SK-N-SH (cell line): ENCODE measurements around the gene PLIN1. TPM values are rescaled to one million over a fixed set of nuclear protein-coding genes. Genes with fewer than 3 reads are reported as not detected.

Experiments used
- CTCF ChIA-PET: fragments of 300-600, 350-600 bp; formaldehyde crosslinking; extraction: SDS; loops from one replicate; lab custom pipeline; 2021; lab: Yijun Ruan, JAX
- POLR2A ChIA-PET: fragments of 350-600 bp; sonication (Branson Sonifier 250); formaldehyde crosslinking; extraction: SDS; loops from one replicate; lab custom pipeline; 2020; ENCODE audit warnings: antibody characterized with exemption, inconsistent platforms; lab: Yijun Ruan, JAX
- DNase-seq: peaks from one replicate; pipeline ENCODE4 v3.0.0; 2012
- H2AFZ ChIP-seq: fragments of 200-600 bp; sonication (generic); 2 replicates; pipeline ENCODE4 v1.8.1; 2016; ENCODE audit warnings: antibody characterized with exemption, mild to moderate bottlenecking, low read depth
- H3F3A ChIP-seq: fragments of 200-600 bp; sonication (generic); replicated peaks from 2 replicates; pipeline ENCODE3; 2016; ENCODE audit warnings: antibody characterized with exemption, mild to moderate bottlenecking; ENCODE audit not compliant: insufficient read depth
- H3K27ac ChIP-seq, 2 experiments: fragments of 200-500 bp in 1 of 2; fragments of 200-600 bp in 1 of 2; sonication (Bioruptor generic) in 1 of 2; sonication (generic), shearing (Covaris generic) in 1 of 2; 2 replicates each; pipeline versions ENCODE4 v1.5.1 to v1.6.1; 2014 to 2016; ENCODE audit warnings: low read depth in 2 of 2, inconsistent platforms in 1 of 2, low read length in 1 of 2, mild to moderate bottlenecking in 1 of 2, mixed read lengths in 1 of 2
- H3K27me3 ChIP-seq: fragments of 200-600 bp; sonication (generic), shearing (Covaris generic); 2 replicates; pipeline ENCODE4 v1.6.1; 2016; ENCODE audit warnings: mixed run types; ENCODE audit not compliant: insufficient read depth
- H3K36me3 ChIP-seq, 2 experiments: fragments of 200-500 bp in 1 of 2; fragments of 200-600 bp in 1 of 2; sonication (Bioruptor generic) in 1 of 2; sonication (generic) in 1 of 2; replicated peaks in 1 of 2; 2 replicates each; pipeline versions ENCODE3 to v1.5.1; 2014 to 2016; ENCODE audit warnings: low read length in 1 of 2, mild to moderate bottlenecking in 1 of 2; ENCODE audit not compliant: insufficient read depth in 2 of 2, control insufficient read depth in 1 of 2
- H3K4me1 ChIP-seq, 2 experiments: fragments of 200-500 bp in 1 of 2; fragments of 200-600 bp in 1 of 2; sonication (Bioruptor generic) in 1 of 2; sonication (generic), shearing (Covaris generic) in 1 of 2; 2 replicates each; pipeline versions ENCODE4 v1.5.1 to v1.6.1; 2014 to 2016; ENCODE audit warnings: low read depth in 1 of 2, low read length in 1 of 2, mixed run types in 1 of 2; ENCODE audit not compliant: insufficient read depth in 2 of 2, control insufficient read depth in 1 of 2
- H3K4me2 ChIP-seq: fragments of 200-600 bp; sonication (generic), shearing (Covaris generic); 2 replicates; pipeline ENCODE4 v1.6.1; 2017; ENCODE audit warnings: mixed run types
- H3K4me3 ChIP-seq, 2 experiments: fragments of 200-500 bp in 1 of 2; fragments of 200-600 bp in 1 of 2; sonication (Bioruptor generic) in 1 of 2; sonication (generic), shearing (Covaris generic) in 1 of 2; 2 replicates each; pipeline versions ENCODE4 v1.5.1 to v1.8.1; 2014 to 2016; ENCODE audit warnings: low read depth in 2 of 2, inconsistent platforms in 1 of 2, low read length in 1 of 2, mild to moderate bottlenecking in 1 of 2, mixed read lengths in 1 of 2, moderate library complexity in 1 of 2
- H3K79me2 ChIP-seq: fragments of 200-600 bp; sonication (generic); 2 replicates; pipeline ENCODE4 v1.8.1; 2017; ENCODE audit warnings: mild to moderate bottlenecking; ENCODE audit not compliant: insufficient read depth
- H3K9ac ChIP-seq: fragments of 200-600 bp; sonication (generic); 2 replicates; pipeline ENCODE4 v1.6.1; 2017; ENCODE audit warnings: mixed run types
- H3K9me2 ChIP-seq: fragments of 200-600 bp; sonication (generic); 2 replicates; pipeline ENCODE4 v1.6.1; 2017; ENCODE audit warnings: mixed run types
- H3K9me3 ChIP-seq: fragments of 200-600 bp; sonication (generic); 2 replicates; pipeline ENCODE4 v1.6.1; 2017; ENCODE audit warnings: mixed run types, mild to moderate bottlenecking, moderate library complexity
- H4K20me1 ChIP-seq: fragments of 200-600 bp; sonication (generic); 2 replicates; pipeline ENCODE4 v1.6.1; 2017; ENCODE audit warnings: mild to moderate bottlenecking, mixed run types; ENCODE audit not compliant: insufficient read depth
- CHD2 ChIP-seq: fragments of 150-350 bp; IDR thresholded peaks from 2 replicates; pipeline ENCODE4 v1.6.1; 2018; ENCODE audit warnings: low read length; ENCODE audit not compliant: partially characterized antibody
- EP300 ChIP-seq, 2 experiments: IDR thresholded peaks; 2 replicates each; pipeline versions ENCODE4 v1.4.0 to v1.6.1; 2012; ENCODE audit warnings: borderline replicate concordance in 1 of 2, low read depth in 1 of 2, low read length in 1 of 2
- FOSL2 ChIP-seq: IDR thresholded peaks from 2 replicates; pipeline ENCODE4 v1.4.0; 2012; ENCODE audit warnings: low read depth, mild to moderate bottlenecking, moderate library complexity, borderline replicate concordance
- MXI1 ChIP-seq: IDR thresholded peaks from 2 replicates; pipeline ENCODE4 v1.6.1; 2012; ENCODE audit warnings: mild to moderate bottlenecking, low read depth, low read length, improper control_type of control experiment
- POLR2AphosphoS5 ChIP-seq: IDR thresholded peaks from 2 replicates; pipeline ENCODE4 v1.6.1; 2012; ENCODE audit warnings: low read depth, low read length
- SIN3A ChIP-seq: IDR thresholded peaks from 2 replicates; pipeline ENCODE4 v1.6.1; 2012; ENCODE audit warnings: low read depth, mild to moderate bottlenecking, low read length, moderate library complexity, borderline replicate concordance
- SMC3 ChIP-seq: IDR thresholded peaks from 2 replicates; pipeline ENCODE4 v1.6.1; 2012; ENCODE audit warnings: low read depth, low read length, improper control_type of control experiment
- TAF1 ChIP-seq: IDR thresholded peaks from 2 replicates; pipeline ENCODE4 v1.6.1; 2012; ENCODE audit warnings: low read depth, mild to moderate bottlenecking, low read length, moderate library complexity, borderline replicate concordance
- WGBS: methylation state at CpG from one replicate; pipeline ENCODE4 v1.1.6; 2017; ENCODE audit warnings: low lambda C conversion rate; 5-methylcytosine and 5-hydroxymethylcytosine counted together
- polyA plus RNA-seq, 3 experiments: library from polyadenylated mRNA; depleted of rRNA; stranded (reverse); fragments of >200 nt; gene quantifications; 2 replicates each; pipeline ENCODE4 v1.2.3, GENCODE V29; 2012
- TF ChIP-seq, protein P1 (sequence below): fragments of 150-350 bp; IDR thresholded peaks from 2 replicates; pipeline ENCODE4 v1.6.1; 2016; ENCODE audit warnings: mild to moderate bottlenecking, low read depth, low read length
- TF ChIP-seq, protein P2 (sequence below): IDR thresholded peaks from 2 replicates; pipeline ENCODE4 v1.4.0; 2012; ENCODE audit warnings: low read depth
- TF ChIP-seq, protein P3 (sequence below): fragments of 200-600 bp; sonication (generic); IDR thresholded peaks from 2 replicates; pipeline ENCODE4 v1.6.1; 2017; ENCODE audit warnings: antibody characterized with exemption, mild to moderate bottlenecking, moderate library complexity
- TF ChIP-seq, protein P4 (sequence below): fragments of 150-350 bp; IDR thresholded peaks from 2 replicates; pipeline ENCODE4 v1.6.1; 2017; ENCODE audit warnings: antibody characterized with exemption, low read length, low read depth, borderline replicate concordance
- TF ChIP-seq, protein P5 (sequence below): IDR thresholded peaks from 2 replicates; pipeline ENCODE4; 2012

The PLIN1 gene
- polyA plus RNA-seq, 1 of the 3 experiments (the other 2 are of a cell fraction) = 0.08 TPM

DNA sequence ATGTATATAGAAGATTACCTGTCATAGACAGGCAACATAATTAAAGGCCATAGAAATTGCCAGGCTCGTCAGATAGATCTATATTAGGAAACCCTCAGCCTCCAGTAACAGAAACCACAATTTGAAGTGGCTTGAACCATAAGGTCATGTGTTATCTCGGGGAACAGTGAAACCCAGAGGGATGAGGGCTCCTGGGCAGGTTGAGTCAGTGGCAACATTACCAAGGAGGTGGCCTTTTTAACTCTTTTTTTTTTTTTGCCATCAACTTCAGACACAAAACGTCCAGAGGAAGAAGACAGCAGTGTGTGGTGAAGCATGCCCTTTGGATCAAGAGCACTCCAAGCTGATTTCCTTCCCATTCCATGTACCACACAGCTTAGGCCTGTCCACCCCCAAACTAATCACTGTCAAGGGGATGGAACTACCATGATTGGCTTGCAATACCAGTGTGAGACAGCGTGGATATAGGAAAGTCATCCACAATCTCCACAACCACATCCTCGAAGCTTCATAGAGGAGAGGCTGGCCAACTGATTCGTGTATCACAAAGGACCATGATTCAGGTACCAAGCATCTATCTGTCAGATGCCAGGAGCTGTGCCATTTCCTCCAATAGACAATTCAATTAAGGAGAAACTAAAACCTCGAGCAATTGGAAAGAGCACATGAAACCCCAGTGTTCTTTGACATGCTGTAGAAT is 22.9 kb downstream of the PLIN1 start:
- POLR2A ChIA-PET = no interaction called here

DNA sequence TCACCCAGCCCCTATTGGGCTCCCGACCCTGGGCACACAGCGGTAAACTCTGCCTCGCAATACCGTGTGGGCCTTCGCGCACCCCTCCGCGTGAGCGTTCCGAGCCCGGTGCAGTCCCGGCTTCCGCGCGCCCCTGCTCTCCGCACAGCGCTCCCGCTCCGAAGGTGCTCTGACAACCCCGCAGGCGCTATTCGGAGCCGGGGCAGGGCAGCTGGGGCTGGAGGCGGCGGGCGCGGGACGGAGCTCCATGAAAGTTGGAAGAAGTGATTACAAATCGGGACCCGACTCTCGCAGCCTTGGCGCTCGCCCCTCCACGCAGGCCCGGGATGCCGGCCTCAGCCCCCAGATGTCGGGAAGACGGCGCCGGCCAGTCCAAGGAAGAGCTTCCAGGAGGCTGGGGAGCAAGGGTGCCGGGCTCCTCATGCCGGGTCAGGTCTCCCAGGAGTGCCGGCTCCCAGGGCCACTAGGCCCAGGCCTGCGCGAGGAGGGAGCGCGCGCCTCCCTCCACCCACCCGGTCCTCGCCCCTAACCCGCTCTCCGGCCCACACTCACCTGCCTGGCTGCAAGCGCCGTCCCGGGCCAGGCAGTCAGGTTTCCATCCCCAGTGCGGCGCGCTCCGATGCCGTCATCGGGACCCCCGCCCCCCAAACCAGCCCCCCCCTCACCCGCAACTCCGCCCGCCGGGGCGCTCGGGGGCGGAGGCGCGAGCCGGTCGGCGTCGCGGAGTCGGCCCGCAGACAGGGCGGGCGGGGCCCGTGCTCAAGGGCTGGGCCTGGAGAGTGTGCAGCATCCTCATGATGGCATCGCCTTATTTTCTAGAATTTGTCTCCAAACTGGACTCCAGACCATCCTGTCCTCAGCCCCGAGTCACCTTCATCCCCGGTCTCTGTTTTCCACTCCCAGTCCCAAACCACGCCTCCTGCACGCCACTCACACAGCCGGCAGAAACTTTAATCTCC is 24.0 kb downstream of the PLIN1 start, which contains the start of gene KIF7:
TSS of gene KIF7 (minus strand) at position 621 of the 959 bp plus-strand sequence. CDS start 2,537 bp downstream, outside the sequence.
- peaks cover 0 to 6% of the 10 kb centered on the region in 2 experiments for H3K36me3 ChIP-seq
- H3F3A ChIP-seq = peaks cover 20% of the 10 kb centered on the region
- peaks cover 35% of the 10 kb centered on the region for H3K79me2 ChIP-seq
- ChIA-PET CTCF (interaction anchor here (0.6 to 1.6 kb wide), 4 partner anchors 9 to 85 kb away, joined by 3 to 7 read pairs (median 4); no protein-coding TSS in a partner anchor), POLR2A (interaction anchor here (1.1 to 1.2 kb wide), 2 partner anchors 11 to 239 kb away, joined by 3 to 4 read pairs; partner anchors contain the start of gene AP3S2)
- H3K4me2 ChIP-seq = peak within 1 kb of the TSS; percentile 96
- peak within 1 kb of the TSS; percentile 85 for H3K9ac ChIP-seq
- H4K20me1 ChIP-seq = no peaks in the 10 kb centered on the region
- H3K9me3 ChIP-seq = no peaks in the 10 kb centered on the region
- H3K9me2 ChIP-seq = no peaks in the 10 kb centered on the region
- peak within 1 kb of the TSS; percentile 74 to 90 for H3K4me3 ChIP-seq
- TF ChIP-seq EP300 (IDR thresholded peaks at IDR 0.05; ENCODE audit: borderline replicate concordance in 1 of 2, low read depth in 1 of 2, low read length in 1 of 2) (no peak), CHD2 (no peak), POLR2AphosphoS5 (peak; percentile 44; the same call in 1 of the 2 replicates), SMC3 (no peak), FOSL2 (no peak), TAF1 (peak; percentile 19; the same call in 1 of the 2 replicates), SIN3A (no peak), MXI1 (peak; percentile 36; the same call in 1 of the 2 replicates)
- TF ChIP-seq, protein P1, sequence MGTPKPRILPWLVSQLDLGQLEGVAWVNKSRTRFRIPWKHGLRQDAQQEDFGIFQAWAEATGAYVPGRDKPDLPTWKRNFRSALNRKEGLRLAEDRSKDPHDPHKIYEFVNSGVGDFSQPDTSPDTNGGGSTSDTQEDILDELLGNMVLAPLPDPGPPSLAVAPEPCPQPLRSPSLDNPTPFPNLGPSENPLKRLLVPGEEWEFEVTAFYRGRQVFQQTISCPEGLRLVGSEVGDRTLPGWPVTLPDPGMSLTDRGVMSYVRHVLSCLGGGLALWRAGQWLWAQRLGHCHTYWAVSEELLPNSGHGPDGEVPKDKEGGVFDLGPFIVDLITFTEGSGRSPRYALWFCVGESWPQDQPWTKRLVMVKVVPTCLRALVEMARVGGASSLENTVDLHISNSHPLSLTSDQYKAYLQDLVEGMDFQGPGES = no peak
- TF ChIP-seq, protein P2, sequence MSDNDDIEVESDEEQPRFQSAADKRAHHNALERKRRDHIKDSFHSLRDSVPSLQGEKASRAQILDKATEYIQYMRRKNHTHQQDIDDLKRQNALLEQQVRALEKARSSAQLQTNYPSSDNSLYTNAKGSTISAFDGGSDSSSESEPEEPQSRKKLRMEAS = peak; percentile 63
- TF ChIP-seq, protein P3, sequence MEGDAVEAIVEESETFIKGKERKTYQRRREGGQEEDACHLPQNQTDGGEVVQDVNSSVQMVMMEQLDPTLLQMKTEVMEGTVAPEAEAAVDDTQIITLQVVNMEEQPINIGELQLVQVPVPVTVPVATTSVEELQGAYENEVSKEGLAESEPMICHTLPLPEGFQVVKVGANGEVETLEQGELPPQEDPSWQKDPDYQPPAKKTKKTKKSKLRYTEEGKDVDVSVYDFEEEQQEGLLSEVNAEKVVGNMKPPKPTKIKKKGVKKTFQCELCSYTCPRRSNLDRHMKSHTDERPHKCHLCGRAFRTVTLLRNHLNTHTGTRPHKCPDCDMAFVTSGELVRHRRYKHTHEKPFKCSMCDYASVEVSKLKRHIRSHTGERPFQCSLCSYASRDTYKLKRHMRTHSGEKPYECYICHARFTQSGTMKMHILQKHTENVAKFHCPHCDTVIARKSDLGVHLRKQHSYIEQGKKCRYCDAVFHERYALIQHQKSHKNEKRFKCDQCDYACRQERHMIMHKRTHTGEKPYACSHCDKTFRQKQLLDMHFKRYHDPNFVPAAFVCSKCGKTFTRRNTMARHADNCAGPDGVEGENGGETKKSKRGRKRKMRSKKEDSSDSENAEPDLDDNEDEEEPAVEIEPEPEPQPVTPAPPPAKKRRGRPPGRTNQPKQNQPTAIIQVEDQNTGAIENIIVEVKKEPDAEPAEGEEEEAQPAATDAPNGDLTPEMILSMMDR = no peak
- peaks cover 0 to 6% of the 10 kb centered on the region in 2 experiments; a peak in 2 of 4 replicates for H3K4me1 ChIP-seq
- 11% methylated on average over 31 of the region's 87 CpGs for whole genome bisulfite sequencing
- no peaks in the 10 kb centered on the region for H3K27me3 ChIP-seq
- peak within 1 kb of the TSS; percentile 92 for H2AFZ ChIP-seq
- peak; percentile 98 for DNase-seq
- H3K27ac ChIP-seq = peak within 1 kb of the TSS; percentile 28 to 35; a peak in 2 of 4 replicates

More for the DNA sequence above, 22.9 kb downstream of the PLIN1 start:
- no peak overlapping the region for H3K4me3 ChIP-seq
- H3K9me3 ChIP-seq = no peaks in the 10 kb centered on the region
- no peaks in the 10 kb centered on the region for H4K20me1 ChIP-seq
- CTCF ChIA-PET = interaction anchor here (1.1 to 1.6 kb wide), 2 partner anchors 10 to 16 kb away, joined by 3 to 5 read pairs; no protein-coding TSS in a partner anchor
- TF ChIP-seq, protein P4, sequence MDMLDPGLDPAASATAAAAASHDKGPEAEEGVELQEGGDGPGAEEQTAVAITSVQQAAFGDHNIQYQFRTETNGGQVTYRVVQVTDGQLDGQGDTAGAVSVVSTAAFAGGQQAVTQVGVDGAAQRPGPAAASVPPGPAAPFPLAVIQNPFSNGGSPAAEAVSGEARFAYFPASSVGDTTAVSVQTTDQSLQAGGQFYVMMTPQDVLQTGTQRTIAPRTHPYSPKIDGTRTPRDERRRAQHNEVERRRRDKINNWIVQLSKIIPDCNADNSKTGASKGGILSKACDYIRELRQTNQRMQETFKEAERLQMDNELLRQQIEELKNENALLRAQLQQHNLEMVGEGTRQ = no peak
- TF ChIP-seq, protein P5, sequence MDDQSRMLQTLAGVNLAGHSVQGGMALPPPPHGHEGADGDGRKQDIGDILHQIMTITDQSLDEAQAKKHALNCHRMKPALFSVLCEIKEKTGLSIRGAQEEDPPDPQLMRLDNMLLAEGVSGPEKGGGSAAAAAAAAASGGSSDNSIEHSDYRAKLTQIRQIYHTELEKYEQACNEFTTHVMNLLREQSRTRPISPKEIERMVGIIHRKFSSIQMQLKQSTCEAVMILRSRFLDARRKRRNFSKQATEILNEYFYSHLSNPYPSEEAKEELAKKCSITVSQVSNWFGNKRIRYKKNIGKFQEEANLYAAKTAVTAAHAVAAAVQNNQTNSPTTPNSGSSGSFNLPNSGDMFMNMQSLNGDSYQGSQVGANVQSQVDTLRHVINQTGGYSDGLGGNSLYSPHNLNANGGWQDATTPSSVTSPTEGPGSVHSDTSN = peak; percentile 15; the same call in 1 of the 2 replicates
- TF ChIP-seq, all 33 proteins: peak for 1
- Histone ChIP-seq H3K79me2 (peaks cover 32% of the 10 kb centered on the region), H3K27me3 (no peaks in the 10 kb centered on the region), H2AFZ (peak overlapping the region; percentile 52; the same call in 1 of the 2 replicates), H3K9me2 (no peaks in the 10 kb centered on the region), H3K36me3 (peaks cover 0 to 6% of the 10 kb centered on the region in 2 experiments), H3K4me1 (peaks cover 0 to 6% of the 10 kb centered on the region in 2 experiments; a peak in 2 of 4 replicates), H3F3A (peaks cover 20% of the 10 kb centered on the region), H3K4me2 (peak overlapping the region; percentile 96; the same call in 1 of the 2 replicates), H3K27ac (peak overlapping the region in 1 of 2 experiments; percentile 26; a peak in 1 of 4 replicates), H3K9ac (0 out of 2 replicates have a peak overlapping the region, but pooled peaks have one; percentile 85)
- WGBS = 75% methylated on average over 7 of the region's 7 CpGs
- DNase-seq = no peak
